Endothelial cell of umbilical vein (primary cell): Measurements from ENCODE around the gene TRAPPC4. TPM values are rescaled to one million over a fixed set of nuclear protein-coding genes. Genes with fewer than 3 reads are reported as not detected.

Experiments used
- BruUV-seq: library from RNA; stranded (reverse); fragments of 400-500 nt; replicated peaks from 2 replicates; lab custom pipeline; 2021; lab: Mats Ljungman, UMichigan
- CTCF ChIA-PET: fragments of 300-600, 350-600 bp; sonication (Branson Sonifier 250); formaldehyde crosslinking; loops from one replicate; lab custom pipeline; 2021; ENCODE audit warnings: antibody characterized with exemption, inconsistent platforms; lab: Charles Lee
- POLR2A ChIA-PET: fragments of 300-600, 350-600 bp; sonication (Branson Sonifier 250); formaldehyde crosslinking; loops from one replicate; lab custom pipeline; 2021; ENCODE audit warnings: antibody characterized with exemption, inconsistent platforms; lab: Charles Lee
- DNase-seq: peaks from one replicate; pipeline ENCODE4 v3.0.0-alpha.2; 2011; ENCODE audit warnings: low read depth, low spot score
- FAIRE-seq: peaks from 2 replicates; lab custom pipeline; 2011; peaks lifted over from hg19 to GRCh38; lab: Jason Lieb, UNC
- H2AFZ ChIP-seq: 2 replicates; pipeline ENCODE4 v1.6.0; 2012; ENCODE audit warnings: low read depth, low read length, control low read depth, inconsistent platforms
- H3K27ac ChIP-seq: 2 replicates; pipeline ENCODE4 v1.5.1; 2011; ENCODE audit warnings: low read depth, mild to moderate bottlenecking, control low read depth, low read length, moderate library complexity; ENCODE audit not compliant: insufficient read depth
- H3K27me3 ChIP-seq, 2 experiments: 2 replicates each; pipeline versions ENCODE4 v1.6.0 to v1.6.1; 2011; ENCODE audit warnings: low read length in 2 of 2, mixed read lengths in 1 of 2; ENCODE audit not compliant: control insufficient read depth in 2 of 2, insufficient read depth in 2 of 2
- H3K36me3 ChIP-seq, 2 experiments: 2 replicates in 1 of 2; 3 replicates in 1 of 2; pipeline ENCODE4 v1.5.1; 2011; ENCODE audit warnings: low read length in 2 of 2, mild to moderate bottlenecking in 1 of 2, moderate library complexity in 1 of 2; ENCODE audit not compliant: control insufficient read depth in 2 of 2, insufficient read depth in 2 of 2; ENCODE audit errors: extremely low read depth in 1 of 2
- H3K4me1 ChIP-seq: 3 replicates; pipeline ENCODE4 v1.5.1; 2011; ENCODE audit warnings: mild to moderate bottlenecking, low read length; ENCODE audit not compliant: control insufficient read depth, insufficient read depth; ENCODE audit errors: extremely low read depth
- H3K4me2 ChIP-seq: 2 replicates; pipeline ENCODE4 v1.6.1; 2011; ENCODE audit warnings: low read length, control low read depth, mixed read lengths; ENCODE audit not compliant: insufficient read depth
- H3K4me3 ChIP-seq, 3 experiments: fragments of 200-600 bp in 1 of 3; sonication (generic), shearing (Covaris generic) in 1 of 3; replicated peaks in 1 of 3; 2 replicates each; pipeline ENCODE4 v1.5.1; 2011 to 2016; ENCODE audit warnings: control low read depth in 3 of 3, low read length in 3 of 3, mild to moderate bottlenecking in 2 of 3, inconsistent platforms in 1 of 3, low read depth in 1 of 3, moderate library complexity in 1 of 3; ENCODE audit not compliant: insufficient read depth in 1 of 3
- H3K79me2 ChIP-seq: 2 replicates; pipeline ENCODE4 v1.6.0; 2012; ENCODE audit warnings: low read length, inconsistent platforms; ENCODE audit not compliant: control insufficient read depth, insufficient read depth
- H3K9ac ChIP-seq: replicated peaks from 2 replicates; pipeline ENCODE3; 2011; ENCODE audit warnings: low read length, control low read depth; ENCODE audit not compliant: insufficient read depth; ENCODE audit errors: extremely low read depth
- H3K9me1 ChIP-seq: replicated peaks from 3 replicates; pipeline ENCODE4 v1.6.0; 2011; ENCODE audit warnings: mild to moderate bottlenecking, low read length; ENCODE audit not compliant: control insufficient read depth, insufficient read depth; ENCODE audit errors: extremely low read depth
- H3K9me3 ChIP-seq: replicated peaks from 2 replicates; pipeline ENCODE4 v1.5.1; 2012; ENCODE audit warnings: low read length, inconsistent platforms; ENCODE audit not compliant: control insufficient read depth, insufficient read depth
- H4K20me1 ChIP-seq: replicated peaks from 2 replicates; pipeline ENCODE3; 2011; ENCODE audit warnings: mild to moderate bottlenecking, low read length; ENCODE audit not compliant: control insufficient read depth, insufficient read depth; ENCODE audit errors: extremely low read depth
- EZH2 ChIP-seq: IDR thresholded peaks from 2 replicates; pipeline ENCODE4 v1.6.1; 2012; ENCODE audit warnings: borderline replicate concordance, low read depth, mild to moderate bottlenecking, moderate library complexity, low read length, inconsistent platforms; ENCODE audit not compliant: severe bottlenecking
- FOS ChIP-seq: IDR thresholded peaks from 2 replicates; pipeline ENCODE4 v1.6.1; 2011; ENCODE audit warnings: mild to moderate bottlenecking, low read length, moderate library complexity, borderline replicate concordance; ENCODE audit not compliant: insufficient read depth
- GATA2 ChIP-seq: IDR thresholded peaks from 2 replicates; pipeline ENCODE4 v1.7.0; 2011; ENCODE audit warnings: low read depth, mild to moderate bottlenecking, moderate library complexity, mixed read lengths, low read length; ENCODE audit not compliant: insufficient read length, insufficient read depth
- JUN ChIP-seq: IDR thresholded peaks from 2 replicates; pipeline ENCODE4 v1.6.1; 2011; ENCODE audit warnings: borderline replicate concordance, low read depth; ENCODE audit not compliant: insufficient read length, insufficient read depth
- MYC ChIP-seq: IDR thresholded peaks from one replicate; pipeline ENCODE4 v1.6.1; 2011; ENCODE audit warnings: mild to moderate bottlenecking, low read depth, low read length
- POLR2A ChIP-seq: IDR thresholded peaks from 2 replicates; pipeline ENCODE4 v1.6.1; 2012; ENCODE audit warnings: low read depth, mild to moderate bottlenecking, control low read depth, low read length
- POLR2AphosphoS5 ChIP-seq: IDR thresholded peaks from 2 replicates; pipeline ENCODE4 v1.6.1; 2012; ENCODE audit warnings: low read depth, mild to moderate bottlenecking, control low read depth, low read length, moderate library complexity; ENCODE audit not compliant: insufficient read depth
- dilution Hi-C: fragments of 300-500 bp; cut with MboI; formaldehyde crosslinking; loops from one replicate; pipeline ENCODE4 v1.15.0; 2019; ENCODE audit warnings: low sequenced_read_pairs; ENCODE audit not compliant: extremely low pct_ligation_motif_present
- intact Hi-C: fragments of 100-400 bp; cut with micrococcal nuclease; formaldehyde crosslinking; loops from one replicate; pipeline ENCODE4 v1.10.0; 2022
- polyA plus RNA-seq, 4 experiments: library from polyadenylated mRNA; depleted of rRNA in 3 of 4; stranded (reverse) in 3 of 4; unstranded in 1 of 4; fragments of >200 nt; gene quantifications; 2 replicates each; pipeline versions ENCODE4 v1.2.1 to v1.2.3, GENCODE V29; 2011 to 2012; ENCODE audit warnings: missing spikeins in 1 of 4
- total RNA-seq: library from RNA; stranded (reverse); gene quantifications from 2 replicates; pipeline ENCODE4 v1.2.3, GENCODE V29; 2021
- TF ChIP-seq, protein P1 (sequence below), 2 donors: IDR thresholded peaks; 1 replicate in 1 of 2; 2 replicates in 1 of 2; pipeline ENCODE4 v1.5.1; 2011; ENCODE audit warnings: low read length in 2 of 2, mild to moderate bottlenecking in 2 of 2, moderate library complexity in 2 of 2, control low read depth in 1 of 2, inconsistent platforms in 1 of 2, low read depth in 1 of 2; ENCODE audit not compliant: insufficient read depth in 1 of 2; ENCODE audit errors: extremely low read depth in 1 of 2
- TF ChIP-seq, protein P2 (sequence below): IDR thresholded peaks from 2 replicates; pipeline ENCODE4 v1.6.1; 2011; ENCODE audit not compliant: insufficient read depth, insufficient read length

The TRAPPC4 gene
- total and polyA plus RNA-seq, 2 donors (not counting 3 experiments of a cell fraction or from before 2014, with no cell fraction given) = 64.2 to 224 TPM

DNA sequence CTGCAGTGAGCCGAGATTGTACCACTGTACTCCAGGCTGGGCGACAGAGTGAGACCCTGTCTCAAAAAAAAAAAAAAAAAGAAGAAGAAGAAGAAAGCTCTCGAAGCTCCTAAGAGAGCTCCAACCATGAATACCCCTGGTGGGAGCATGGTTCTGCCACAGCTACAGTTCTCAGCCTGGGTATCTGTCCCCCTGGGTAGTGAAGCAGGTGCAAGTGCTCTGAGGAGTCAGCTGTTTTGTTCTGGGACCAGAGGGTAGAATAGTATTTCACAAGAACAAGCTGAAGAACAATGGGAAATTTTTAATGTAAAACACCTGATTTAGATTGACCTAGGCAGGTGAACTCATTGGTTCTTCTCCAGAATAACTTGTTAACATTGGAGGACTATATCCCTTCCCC lies 42.7 kb downstream of the TRAPPC4 start:
- Histone ChIP-seq H3K27ac (no peak overlapping the region), H2AFZ (no peak overlapping the region), H3K4me3 (no peak overlapping the region), H3K4me1 (peaks cover 2% of the 10 kb centered on the region), H3K27me3 (no peaks in the 10 kb centered on the region), H3K9ac (no peak overlapping the region), H3K9me3 (no peaks in the 10 kb centered on the region), H3K4me2 (no peak overlapping the region), H4K20me1 (no peaks in the 10 kb centered on the region), H3K36me3 (no peaks in the 10 kb centered on the region), H3K9me1 (no peaks in the 10 kb centered on the region), H3K79me2 (peaks cover 5% of the 10 kb centered on the region)
- no peak for DNase-seq
- TF ChIP-seq, protein P1, sequence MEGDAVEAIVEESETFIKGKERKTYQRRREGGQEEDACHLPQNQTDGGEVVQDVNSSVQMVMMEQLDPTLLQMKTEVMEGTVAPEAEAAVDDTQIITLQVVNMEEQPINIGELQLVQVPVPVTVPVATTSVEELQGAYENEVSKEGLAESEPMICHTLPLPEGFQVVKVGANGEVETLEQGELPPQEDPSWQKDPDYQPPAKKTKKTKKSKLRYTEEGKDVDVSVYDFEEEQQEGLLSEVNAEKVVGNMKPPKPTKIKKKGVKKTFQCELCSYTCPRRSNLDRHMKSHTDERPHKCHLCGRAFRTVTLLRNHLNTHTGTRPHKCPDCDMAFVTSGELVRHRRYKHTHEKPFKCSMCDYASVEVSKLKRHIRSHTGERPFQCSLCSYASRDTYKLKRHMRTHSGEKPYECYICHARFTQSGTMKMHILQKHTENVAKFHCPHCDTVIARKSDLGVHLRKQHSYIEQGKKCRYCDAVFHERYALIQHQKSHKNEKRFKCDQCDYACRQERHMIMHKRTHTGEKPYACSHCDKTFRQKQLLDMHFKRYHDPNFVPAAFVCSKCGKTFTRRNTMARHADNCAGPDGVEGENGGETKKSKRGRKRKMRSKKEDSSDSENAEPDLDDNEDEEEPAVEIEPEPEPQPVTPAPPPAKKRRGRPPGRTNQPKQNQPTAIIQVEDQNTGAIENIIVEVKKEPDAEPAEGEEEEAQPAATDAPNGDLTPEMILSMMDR (IDR thresholded peaks at IDR 0.05; ENCODE audit: extremely low read depth in 1 of 2, insufficient read depth in 1 of 2, low read depth in 1 of 2, low read length in 2 of 2) = no peak
- TF ChIP-seq JUN (no peak), POLR2A (no peak), MYC (no peak), EZH2 (no peak), POLR2AphosphoS5 (no peak), FOS (no peak), GATA2 (no peak)
- TF ChIP-seq, protein P2, sequence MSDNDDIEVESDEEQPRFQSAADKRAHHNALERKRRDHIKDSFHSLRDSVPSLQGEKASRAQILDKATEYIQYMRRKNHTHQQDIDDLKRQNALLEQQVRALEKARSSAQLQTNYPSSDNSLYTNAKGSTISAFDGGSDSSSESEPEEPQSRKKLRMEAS = no peak
- POLR2A ChIA-PET = no interaction called here
- intact Hi-C loops (no loop called here), dilution Hi-C loops (no loop called here)
- BruUV-seq = no TSS peak
- CTCF ChIA-PET = no interaction called here
- no peak for FAIRE-seq
